NCI-H345 treated with DMSO at 0.1 percent for 48 hours (cell line): ENCODE measurements around the gene PDZD7.

ENCODE experiments used
- DNase-seq: peaks from one replicate; lab custom pipeline; 2025; ENCODE audit not compliant: unreplicated experiment; lab: John Stamatoyannopoulos, UW

Gene PDZD7

GRCh38 chr10:101005361-101005760 lies 25.6 kb downstream of the PDZD7 start:
- DNase-seq, result no peak

GRCh38 chr10:101003639-101004206 lies 27.2 kb downstream of the PDZD7 start:
- no peak for DNase-seq

DNA sequence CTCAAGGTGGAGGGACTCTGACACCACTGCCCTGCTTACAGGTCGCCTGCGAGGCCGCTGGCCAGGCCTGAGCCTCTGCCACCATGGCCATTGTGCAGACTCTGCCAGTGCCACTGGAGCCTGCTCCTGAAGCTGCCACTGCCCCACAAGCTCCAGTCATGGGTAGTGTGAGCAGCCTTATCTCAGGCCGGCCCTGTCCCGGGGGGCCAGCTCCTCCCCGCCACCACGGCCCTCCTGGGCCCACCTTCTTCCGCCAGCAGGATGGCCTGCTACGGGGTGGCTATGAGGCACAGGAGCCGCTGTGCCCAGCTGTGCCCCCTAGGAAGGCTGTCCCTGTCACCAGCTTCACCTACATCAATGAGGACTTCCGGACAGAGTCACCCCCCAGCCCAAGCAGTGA lies 28.5 kb downstream of the PDZD7 start:
- no peak for DNase-seq

DNA sequence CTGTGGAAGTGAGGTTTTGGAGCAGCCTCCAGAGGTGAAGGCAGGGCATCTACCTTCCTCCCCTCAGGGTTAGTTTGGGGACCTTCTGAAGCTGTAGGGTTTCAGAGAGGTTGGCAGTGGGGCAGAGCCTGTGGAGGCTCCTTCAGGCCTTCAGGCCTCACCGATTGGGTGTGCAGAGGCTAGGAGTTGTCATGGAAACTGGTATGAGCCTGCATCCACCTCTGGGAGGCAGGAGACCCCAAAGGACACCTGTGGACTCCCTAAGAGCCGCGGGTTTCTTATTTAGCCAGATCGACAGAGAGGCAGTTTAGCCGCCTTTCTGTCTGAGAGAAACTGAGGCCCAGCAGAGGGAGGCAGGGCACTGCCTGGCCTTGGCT lies 29.3 kb downstream of the PDZD7 start:
- no peak for DNase-seq

- DNase-seq, result no peak
These were observed 29.8 kb downstream of the PDZD7 start for GRCh38 chr10:101000915-101001658.

- no peak for DNase-seq
These were observed 30.6 kb downstream of the PDZD7 start for GRCh38 chr10:101000127-101000914.

DNA sequence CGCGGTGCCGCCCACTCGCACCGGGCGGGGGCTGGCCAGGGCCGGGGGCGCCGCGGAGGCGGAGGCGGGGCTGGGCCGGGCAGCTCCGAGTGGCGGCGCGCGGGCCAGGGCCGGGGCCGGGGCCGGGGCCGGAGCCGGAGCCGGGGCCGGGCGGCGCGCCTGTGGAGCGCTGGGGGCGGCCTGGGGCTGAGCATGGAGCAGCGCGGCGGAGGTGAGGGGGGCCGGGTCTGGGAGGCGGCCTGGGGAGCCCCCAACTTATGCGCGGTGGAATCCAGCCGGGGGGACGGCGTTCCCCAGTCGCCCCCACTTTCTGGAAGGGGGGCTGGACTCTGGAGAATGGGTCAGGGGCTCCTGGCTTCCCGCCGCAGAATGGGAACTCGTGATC lies 31.2 kb downstream of the PDZD7 start, which contains the start of gene LZTS2:
TSS of gene LZTS2 (plus strand) at position 67 of the 385 bp plus-strand sequence. CDS start 2,731 bp downstream, outside the sequence.
- DNase-seq, result no peak

- peak; percentile 24 for DNase-seq
These were observed 31.8 kb downstream of the PDZD7 start for GRCh38 chr10:100998991-100999741.

DNA sequence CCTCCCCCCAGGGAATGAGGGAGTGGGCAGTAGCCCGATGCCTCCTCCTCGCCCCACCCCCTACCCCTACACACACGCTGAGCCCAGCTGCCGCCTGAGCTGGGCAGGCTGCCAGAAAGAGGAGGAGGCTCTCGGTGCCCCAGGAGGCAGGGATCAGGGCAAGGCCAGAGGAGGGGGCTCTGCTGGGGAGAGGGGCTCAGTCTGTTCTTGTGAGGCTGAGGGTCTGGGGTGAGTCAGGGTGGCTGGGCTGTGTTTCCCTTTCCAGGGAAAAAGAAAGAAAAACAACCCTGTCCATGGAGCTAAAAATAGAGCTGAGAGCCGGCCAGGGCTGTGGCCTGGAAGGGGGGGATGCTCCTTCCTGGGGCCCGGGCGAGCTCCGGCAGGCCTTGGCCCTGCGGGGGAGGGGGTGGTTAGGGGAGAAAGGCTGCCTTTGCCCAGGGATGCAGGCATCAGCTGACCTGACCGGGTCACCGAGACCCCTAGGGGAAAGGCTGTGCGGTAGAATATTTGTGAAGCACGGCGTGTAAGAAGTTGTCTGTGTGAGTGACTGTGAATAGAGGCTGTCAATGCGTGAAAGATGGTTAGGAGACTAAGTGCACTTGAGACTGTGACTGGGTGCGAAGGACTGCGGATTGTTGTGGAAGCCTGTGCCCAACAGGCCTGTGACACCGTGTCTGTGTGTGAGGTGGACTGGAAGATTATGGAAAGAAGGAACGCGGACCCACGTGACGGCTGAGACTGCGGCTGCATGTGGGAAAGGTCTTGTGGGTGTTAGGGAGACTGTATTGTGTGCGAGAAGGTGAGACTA lies 32.5 kb downstream of the PDZD7 start:
- peak; percentile 82 for DNase-seq

- peak; percentile 48 for DNase-seq
These were observed 33.4 kb downstream of the PDZD7 start for GRCh38 chr10:100997360-100998182.

- DNase-seq, result peak; percentile 24
These were observed 34.1 kb downstream of the PDZD7 start for GRCh38 chr10:100996678-100997359.

DNA sequence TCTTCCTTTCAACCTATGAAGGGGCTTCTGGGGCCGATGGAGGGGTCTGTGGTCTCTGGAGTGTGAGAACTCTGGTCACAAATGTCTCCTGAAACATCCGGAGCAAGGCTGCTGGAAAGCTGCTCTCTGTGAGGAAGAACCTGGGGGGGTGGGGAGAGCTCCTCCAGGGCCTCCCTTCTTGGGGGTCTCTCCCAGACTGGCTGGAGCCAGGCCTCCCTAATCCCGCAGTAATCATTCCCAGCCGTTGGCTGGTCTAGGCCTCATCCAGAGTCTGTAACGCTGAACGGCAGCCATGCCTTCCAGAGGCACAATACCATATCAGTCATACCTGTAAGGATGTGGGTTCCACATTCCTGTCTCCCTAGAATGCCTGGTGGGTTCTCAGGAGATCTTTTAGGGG lies 35.7 kb downstream of the PDZD7 start:
- no peak for DNase-seq

- DNase-seq, result no peak
These were observed 36.8 kb downstream of the PDZD7 start for GRCh38 chr10:100993986-100994708.

GRCh38 chr10:100989088-100989487 lies 41.8 kb downstream of the PDZD7 start:
- DNase-seq, result no peak

DNA sequence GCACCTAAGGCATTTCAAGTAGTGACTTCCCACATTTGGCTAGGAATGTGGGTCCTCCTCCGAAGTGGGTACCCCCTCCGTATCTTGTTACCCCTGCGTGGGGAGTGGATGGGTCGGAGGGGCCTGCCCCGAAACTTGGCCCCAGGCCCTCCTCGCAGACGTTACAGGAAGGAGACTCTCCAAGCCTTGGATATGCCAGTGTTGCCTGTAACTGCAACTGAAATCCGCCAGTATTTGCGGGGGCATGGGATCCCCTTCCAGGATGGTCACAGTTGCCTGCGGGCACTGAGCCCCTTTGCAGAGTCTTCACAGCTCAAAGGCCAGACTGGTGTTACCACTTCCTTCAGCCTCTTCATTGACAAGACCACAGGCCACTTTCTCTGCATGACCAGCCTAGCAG lies 42.8 kb downstream of the PDZD7 start:
- DNase-seq, result no peak

DNA sequence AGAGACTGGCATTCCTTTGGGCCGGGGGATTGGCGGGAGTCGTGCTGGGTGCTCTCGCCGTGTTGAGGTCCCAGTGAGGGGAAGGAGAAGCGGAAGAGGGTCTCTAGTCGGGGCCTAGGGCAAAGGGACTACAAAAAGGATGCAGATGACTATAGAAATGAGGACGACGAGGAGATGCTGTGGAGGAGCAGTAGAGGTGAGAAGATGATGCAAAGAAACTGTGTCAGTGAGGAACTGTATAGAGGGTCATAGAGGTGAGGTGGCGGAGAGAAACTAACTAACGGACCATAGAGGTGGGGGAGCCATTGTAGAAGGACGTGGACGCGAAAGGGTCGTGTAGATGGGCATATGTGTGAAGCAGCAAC lies 43.3 kb downstream of the PDZD7 start:
- no peak for DNase-seq

DNA sequence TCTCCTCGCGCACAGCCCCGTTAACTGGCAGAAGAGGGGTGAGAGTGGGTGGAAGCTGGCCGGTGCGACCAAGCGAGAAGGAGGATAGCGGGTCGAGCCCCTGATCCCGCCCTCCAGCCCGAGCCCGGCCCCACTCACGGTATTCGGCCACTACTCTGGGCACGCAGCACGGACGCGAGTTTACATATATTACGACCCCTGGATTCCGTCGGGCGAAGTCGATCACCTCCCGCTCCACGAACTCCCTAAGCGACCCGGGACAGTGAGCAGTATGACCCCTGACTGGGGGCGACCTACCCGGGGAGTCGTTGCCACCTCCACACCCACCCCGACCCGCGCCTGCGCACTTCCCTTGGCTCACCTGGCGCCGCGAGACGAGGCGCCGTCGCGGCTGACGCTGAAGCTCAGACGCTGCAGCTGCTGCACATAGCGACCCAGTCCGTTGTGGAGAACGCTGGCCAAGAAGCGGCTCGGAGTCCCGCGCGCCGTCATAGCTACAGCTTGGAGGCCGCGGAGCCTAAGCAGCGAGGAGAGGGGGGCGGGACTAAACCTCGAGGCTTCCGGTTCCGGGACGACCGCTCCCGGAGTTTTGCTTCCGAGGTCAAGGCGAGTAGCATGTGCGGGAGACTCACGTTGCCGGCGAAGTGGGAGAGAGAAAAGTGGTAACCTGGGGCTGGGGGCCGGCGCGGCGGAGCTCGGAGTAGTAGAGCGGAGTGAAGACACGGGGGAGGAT lies 43.8 kb downstream of the PDZD7 start, which contains the start of the genes MRPL43 and TWNK:
TSS of gene MRPL43 (minus strand) at position 546 of the 733 bp plus-strand sequence. CDS start at position 492, 54 bp downstream.
TSS of gene TWNK (plus strand) at position 592 of the 733 bp plus-strand sequence. CDS start 668 bp downstream, outside the sequence.
- peak; percentile 38 for DNase-seq

DNA sequence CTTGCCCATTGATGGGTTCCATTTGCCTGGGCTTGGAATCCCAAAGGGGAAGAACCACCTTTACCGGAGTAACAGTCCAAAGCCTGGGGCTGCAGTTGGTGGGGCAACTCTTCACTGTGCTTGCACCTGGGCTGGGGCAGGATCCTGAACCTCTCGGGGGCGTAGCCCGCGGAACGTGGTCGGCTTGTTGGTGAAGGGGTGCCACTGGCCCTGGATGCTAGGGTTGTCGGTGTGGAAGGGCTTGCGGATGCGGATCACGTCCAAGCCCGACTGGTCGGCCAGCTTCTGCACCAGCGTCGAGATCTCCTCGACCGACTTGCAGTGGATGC lies 44.3 kb downstream of the PDZD7 start:
- no peak for DNase-seq
